Gastroesophageal sphincter (tissue), 3 donors: ENCODE results near the gene PRPS1L1.

Source experiments
- CTCF ChIP-seq, 4 experiments: fragments of 200-600 bp in 2 of 4; fragments of 450-650 bp in 2 of 4; sonication (generic) in 1 of 4; IDR thresholded peaks; one replicate each; pipeline ENCODE4 v1.5.1; 2017 to 2019; ENCODE audit warnings: antibody characterized with exemption in 4 of 4, mild to moderate bottlenecking in 2 of 4, moderate library complexity in 2 of 4
- EP300 ChIP-seq: sonication (generic); formaldehyde crosslinking; IDR thresholded peaks from one replicate; pipeline ENCODE4 v1.6.1; 2017; ENCODE audit warnings: antibody characterized with exemption, mild to moderate bottlenecking
- POLR2A ChIP-seq, 2 donors: fragments of 450-650 bp; IDR thresholded peaks; one replicate each; pipeline ENCODE4 v1.6.1; 2017; ENCODE audit warnings: antibody characterized with exemption in 2 of 2, mild to moderate bottlenecking in 2 of 2, moderate library complexity in 1 of 2
- POLR2AphosphoS5 ChIP-seq: sonication (generic); formaldehyde crosslinking; IDR thresholded peaks from one replicate; pipeline ENCODE4 v1.6.1; 2017; ENCODE audit warnings: antibody characterized with exemption

GRCh38 chr7:17994079-17994850 is 33.4 kb downstream of the PRPS1L1 start:
- TF ChIP-seq POLR2A (IDR thresholded peaks at IDR 0.05) (no peak), CTCF (IDR thresholded peaks at IDR 0.05) (no peak), EP300 (no peak), POLR2AphosphoS5 (no peak)
